Heart right ventricle (tissue), 16 donors: Measurements from ENCODE around the gene PTPRM. TPM values are rescaled to one million over a fixed set of nuclear protein-coding genes. Genes with fewer than 3 reads are reported as not detected.

ENCODE experiments used
- ATAC-seq, 8 donors: fragments of 200-7000 bp; cut with Tn5 transposase; one replicate each; pipeline ENCODE4 v1.9.1; 2020; ENCODE audit warnings: mild to moderate bottlenecking in 8 of 8, moderate library complexity in 8 of 8, moderate number of reproducible peaks in 1 of 8
- DNase-seq, 2 donors: peaks; one replicate each; pipeline ENCODE4 v3.0.0-alpha.2; 2020
- H3K27ac ChIP-seq, 10 donors: fragments of 200-600 bp; sonication (generic) in 2 of 10; one replicate each; pipeline versions ENCODE4 v1.5.0 to v1.8.0; 2020 to 2022; ENCODE audit warnings: mild to moderate bottlenecking in 3 of 10
- H3K27me3 ChIP-seq, 7 donors: fragments of 200-600 bp; one replicate each; pipeline ENCODE4 v1.8.0; 2021 to 2022; ENCODE audit warnings: mild to moderate bottlenecking in 2 of 7
- H3K36me3 ChIP-seq, 9 donors: fragments of 200-600 bp; sonication (generic) in 1 of 9; one replicate each; pipeline versions ENCODE4 v1.5.0 to v1.8.0; 2020 to 2022; ENCODE audit warnings: mild to moderate bottlenecking in 2 of 9
- H3K4me1 ChIP-seq, 9 donors: fragments of 200-600 bp; sonication (generic) in 1 of 9; one replicate each; pipeline versions ENCODE4 v1.5.0 to v1.8.0; 2020 to 2022; ENCODE audit warnings: mild to moderate bottlenecking in 4 of 9
- H3K4me3 ChIP-seq, 10 donors: fragments of 200-600 bp; sonication (generic) in 2 of 10; one replicate each; pipeline versions ENCODE4 v1.5.0 to v1.8.0; 2020 to 2022; ENCODE audit warnings: mild to moderate bottlenecking in 7 of 10, moderate library complexity in 2 of 10
- H3K9me3 ChIP-seq, 11 donors: fragments of 200-600 bp in 10 of 11; sonication (generic) in 2 of 11; one replicate each; pipeline versions ENCODE4 v1.5.0 to v1.8.0; 2013 to 2022; ENCODE audit warnings: mild to moderate bottlenecking in 2 of 11, control low read depth in 1 of 11, moderate library complexity in 1 of 11
- WGBS, 2 donors: extraction: QIAGEN DNeasy Blood & Tissue Kit; methylation state at CpG; one replicate each; pipeline ENCODE4 v1.1.7; 2013; ENCODE audit warnings: inconsistent platforms in 1 of 2; 5-methylcytosine and 5-hydroxymethylcytosine counted together
- intact Hi-C, 10 donors: fragments of 100-400 bp; cut with DNase I; formaldehyde crosslinking; loops; one replicate each; pipeline versions ENCODE4 v1.11.1 to v1.14.2; 2022
- polyA plus RNA-seq, 2 donors: library from polyadenylated mRNA; stranded (reverse); fragments of 200-250 nt; gene quantifications; one replicate each; pipeline ENCODE4 v1.2.3, GENCODE V29; 2013
- total RNA-seq, 10 donors: library from RNA; stranded (reverse); fragmentation: NEBNext Ultra II Directional in 3 of 10; extraction: Animal tissue kit (Norgen Biotek cat#: 25700) in 3 of 10; gene quantifications; one replicate each; pipeline versions ENCODE4 v1.2.1 to v1.2.4, GENCODE V29; 2021 to 2023
- TF ChIP-seq, protein P1 (sequence below), 9 donors: fragments of 200-600 bp; sonication (generic) in 2 of 9; IDR thresholded peaks; one replicate each; pipeline versions ENCODE4 v1.5.0 to v1.8.0; 2021 to 2022; ENCODE audit warnings: antibody characterized with exemption in 9 of 9, mild to moderate bottlenecking in 5 of 9, moderate library complexity in 1 of 9
- donor health status: Arrhythmogenic right ventricular cardiomyopathy.
- donor health status: ischemic (EF 13 %, LVEDD 7.1; RV severe dilation, severe dysfunction).
- donor health status: healthy with polysubstance abuse.
- donor health status: DM: no; HTN: yes; CAD: no.
- donor health status: DM: no; HTN: no; CAD: no.
- donor health status: ischemic (EF 25% LVEDD 6.9; RV normal size, moderate dysfunction).
- donor health status: ischemic (EF 25% LVEDD 5.7; RV mildly dilated, moderate dysfunction).
- donor health status: healthy.
- donor health status: DM: yes; HTN: yes; CAD: no.
- donor health status: Ischemic cardiomyopathy.
- donor health status: ischemic (EF 35%, LVEDD 5.7; RV mildly dilated, moderate dysfunction).
- donor health status: nonischemic (EF 11% LVEDD 7.7; RV severe dilation, severe dysfunction).
- donor health status: DM: yes; HTN: yes; CAD: no.
- donor health status: PGD.
- donor health status: ischemic (EF 29% LVEDD 5.4; RV normal size, mild dysfunction).
- donor health status: nonischemic (EF 23%, LVEDD 6.1; RV moderate dilation, normal function).

PTPRM gene
- total and polyA plus RNA-seq, 12 donors = 81.7 to 170 (median 132) TPM

DNA sequence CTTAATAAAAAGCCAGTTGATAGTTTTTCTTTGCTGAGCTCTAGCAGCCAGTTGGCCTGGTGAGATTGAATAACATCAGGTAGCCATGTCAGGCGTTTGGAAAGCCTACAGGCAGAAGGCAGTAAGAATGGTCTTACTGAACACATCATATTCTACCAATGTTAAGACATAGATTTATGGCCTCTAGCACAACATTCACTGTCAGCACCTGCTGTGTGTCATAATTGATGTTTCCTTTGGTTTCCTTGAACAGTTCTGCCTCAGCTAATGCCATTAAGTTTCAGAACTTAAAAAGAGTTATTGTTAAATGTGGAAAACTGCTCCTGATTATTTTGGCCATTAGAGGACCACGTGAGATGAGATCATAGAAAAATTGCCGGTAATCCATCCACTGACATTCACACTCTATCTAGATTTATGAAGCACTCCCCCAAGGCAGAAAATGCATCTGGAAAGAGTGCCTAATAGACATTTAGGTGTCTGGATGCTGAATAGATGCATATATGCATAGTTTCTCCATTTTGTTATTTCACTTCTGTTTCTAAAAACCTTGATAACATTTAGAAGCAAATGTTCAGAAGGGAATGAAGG is 434.7 kb downstream of the PTPRM start:
- no peaks in the 10 kb centered on the region for H3K27me3 ChIP-seq
- ATAC-seq = no peak
- 73 to 75% methylated on average over 3 of the region's 3 CpGs for WGBS, 2 donors
- no peaks in the 10 kb centered on the region for H3K36me3 ChIP-seq
- intact Hi-C loops = no loop called here
- no peaks in the 10 kb centered on the region for H3K9me3 ChIP-seq
- TF ChIP-seq, protein P1, sequence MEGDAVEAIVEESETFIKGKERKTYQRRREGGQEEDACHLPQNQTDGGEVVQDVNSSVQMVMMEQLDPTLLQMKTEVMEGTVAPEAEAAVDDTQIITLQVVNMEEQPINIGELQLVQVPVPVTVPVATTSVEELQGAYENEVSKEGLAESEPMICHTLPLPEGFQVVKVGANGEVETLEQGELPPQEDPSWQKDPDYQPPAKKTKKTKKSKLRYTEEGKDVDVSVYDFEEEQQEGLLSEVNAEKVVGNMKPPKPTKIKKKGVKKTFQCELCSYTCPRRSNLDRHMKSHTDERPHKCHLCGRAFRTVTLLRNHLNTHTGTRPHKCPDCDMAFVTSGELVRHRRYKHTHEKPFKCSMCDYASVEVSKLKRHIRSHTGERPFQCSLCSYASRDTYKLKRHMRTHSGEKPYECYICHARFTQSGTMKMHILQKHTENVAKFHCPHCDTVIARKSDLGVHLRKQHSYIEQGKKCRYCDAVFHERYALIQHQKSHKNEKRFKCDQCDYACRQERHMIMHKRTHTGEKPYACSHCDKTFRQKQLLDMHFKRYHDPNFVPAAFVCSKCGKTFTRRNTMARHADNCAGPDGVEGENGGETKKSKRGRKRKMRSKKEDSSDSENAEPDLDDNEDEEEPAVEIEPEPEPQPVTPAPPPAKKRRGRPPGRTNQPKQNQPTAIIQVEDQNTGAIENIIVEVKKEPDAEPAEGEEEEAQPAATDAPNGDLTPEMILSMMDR (IDR thresholded peaks at IDR 0.05) = no peak
- no peak overlapping the region for H3K27ac ChIP-seq
- H3K4me1 ChIP-seq = peaks cover 7 to 62% (median 38%) of the 10 kb centered on the region in 9 donors
- DNase-seq = no peak
- H3K4me3 ChIP-seq = no peak overlapping the region

DNA sequence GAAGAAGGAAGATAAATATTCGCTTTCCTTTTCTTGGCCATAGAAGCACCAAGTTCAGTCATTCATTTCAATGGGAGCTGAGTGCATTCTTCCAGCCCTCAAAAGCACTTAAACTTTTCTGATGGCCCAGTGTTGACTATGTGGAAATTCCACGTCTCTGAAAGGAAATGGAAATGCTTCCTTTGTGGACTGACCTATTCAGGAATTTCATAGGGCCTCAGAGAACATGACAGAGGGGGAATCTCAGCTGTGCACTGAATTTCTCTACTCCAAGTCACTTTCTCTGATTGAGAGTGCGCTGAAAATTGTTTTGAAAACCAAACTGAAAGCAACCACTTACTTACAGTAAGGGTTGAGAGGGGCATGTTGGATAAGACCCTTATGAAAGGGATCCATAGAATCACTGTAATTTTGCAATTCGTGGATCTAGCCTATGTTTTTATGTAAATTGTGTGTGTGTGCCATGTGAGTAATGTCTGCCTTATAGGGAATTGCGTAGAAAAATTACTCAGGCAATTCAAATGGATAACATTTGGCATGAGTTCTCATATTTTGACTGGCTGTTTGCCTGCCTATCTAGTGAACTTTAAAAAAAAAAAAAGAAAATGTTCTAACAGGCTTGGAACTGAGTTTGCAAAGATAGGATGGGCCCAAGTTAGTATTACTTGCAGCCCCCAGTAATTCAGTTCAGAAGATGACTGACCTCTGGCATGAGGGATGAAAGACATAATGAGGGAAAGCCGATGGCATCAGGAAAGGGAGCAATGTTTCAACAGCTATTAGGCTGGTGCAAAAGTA is 437.0 kb downstream of the PTPRM start:
- H3K27ac ChIP-seq = peak overlapping the region in 6 of 10 donors; percentile 5 to 54 (median 48)
- peaks cover 7 to 70% (median 39%) of the 10 kb centered on the region in 9 donors for H3K4me1 ChIP-seq
- intact Hi-C loops = no loop called here
- 44 to 45% methylated on average over 6 of the region's 6 CpGs for WGBS, 2 donors
- H3K9me3 ChIP-seq = no peaks in the 10 kb centered on the region
- DNase-seq (no peak), ATAC-seq (peak; percentile 25 to 69 (median 52))
- no peaks in the 10 kb centered on the region for H3K36me3 ChIP-seq
- no peaks in the 10 kb centered on the region for H3K27me3 ChIP-seq
- no peak overlapping the region for H3K4me3 ChIP-seq
- TF ChIP-seq, protein P1 (IDR thresholded peaks at IDR 0.05) = no peak

DNA sequence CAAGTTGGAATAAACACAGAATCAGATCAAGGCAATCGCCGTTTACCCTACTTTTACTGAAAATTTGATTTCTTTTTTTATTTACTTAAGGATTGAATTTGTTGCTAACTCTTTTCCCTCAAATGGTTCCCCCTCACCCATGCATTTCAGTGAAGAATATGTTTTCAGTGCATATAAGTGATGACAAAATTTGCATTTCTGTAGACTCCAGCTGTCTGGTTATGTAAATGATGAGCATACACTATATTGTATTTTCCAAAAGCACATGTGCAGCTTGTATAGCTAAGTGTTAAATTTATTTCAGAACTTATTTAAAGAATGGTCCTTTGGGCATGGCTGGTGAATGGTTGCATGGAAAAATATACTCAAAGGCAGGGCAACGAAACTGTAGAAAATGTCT is 437.7 kb downstream of the PTPRM start:
- Histone ChIP-seq H3K4me3 (no peak overlapping the region), H3K27ac (peak overlapping the region in 1 of 10 donors; percentile 50), H3K9me3 (no peaks in the 10 kb centered on the region), H3K36me3 (no peaks in the 10 kb centered on the region), H3K27me3 (no peaks in the 10 kb centered on the region), H3K4me1 (peaks cover 7 to 70% (median 39%) of the 10 kb centered on the region in 9 donors)
- WGBS, 2 donors = 85 to 87% methylated on average over 3 of the region's 3 CpGs
- ATAC-seq (no peak), DNase-seq (no peak)
- intact Hi-C loops = no loop called here
- TF ChIP-seq, protein P1 (IDR thresholded peaks at IDR 0.05) = no peak

DNA sequence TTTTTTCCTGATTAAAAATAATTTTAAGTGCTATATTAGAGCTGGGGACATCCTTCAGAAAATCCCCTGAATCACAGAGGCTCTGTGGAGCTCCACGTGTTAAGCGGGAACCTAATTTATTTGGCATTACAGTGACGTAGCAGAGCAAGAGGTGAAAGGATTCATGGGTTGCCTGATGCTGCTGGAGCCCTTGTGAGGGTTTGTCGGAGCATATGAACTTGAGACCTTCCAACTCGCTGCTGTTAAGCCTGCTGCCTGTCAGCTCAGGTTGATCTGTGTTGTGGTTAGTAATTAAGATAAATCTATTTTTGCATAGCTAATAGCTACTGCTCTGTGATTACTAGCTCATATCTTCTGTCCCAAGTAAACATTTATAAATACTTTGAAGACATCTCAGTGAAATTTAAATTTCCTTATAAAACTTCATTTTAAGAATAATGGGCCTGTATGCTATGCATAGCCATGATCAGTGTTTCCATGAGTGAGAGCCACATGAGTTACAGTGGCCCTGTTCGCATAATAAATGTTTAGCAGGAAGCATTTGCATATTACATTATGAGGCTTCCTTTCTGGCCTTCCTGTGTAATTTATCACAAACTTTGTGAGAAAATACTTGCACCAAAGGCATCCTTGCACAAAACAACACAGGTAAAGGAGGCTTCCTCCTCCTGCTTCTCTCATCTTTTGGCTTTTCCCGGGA is 438.9 kb downstream of the PTPRM start:
- WGBS, 2 donors = 59 to 67% methylated on average over 7 of the region's 7 CpGs

More for the DNA sequence above, 438.9 kb downstream of the PTPRM start:
- Histone ChIP-seq H3K4me3 (no peak overlapping the region), H3K36me3 (no peaks in the 10 kb centered on the region), H3K27me3 (no peaks in the 10 kb centered on the region), H3K9me3 (no peaks in the 10 kb centered on the region), H3K4me1 (peaks cover 7 to 60% (median 39%) of the 10 kb centered on the region in 9 donors), H3K27ac (no peak overlapping the region)
- TF ChIP-seq, protein P1 (IDR thresholded peaks at IDR 0.05) = no peak
- ATAC-seq (peak in 1 of 8 donors; percentile 36), DNase-seq (no peak)
- intact Hi-C loops = no loop called here
